ENCODE data around the gene CPED1. TPM values are rescaled to one million over a fixed set of nuclear protein-coding genes. Genes with fewer than 3 reads are reported as not detected.
"Not testable (repeated sequence)": the region's sequence is repeated elsewhere in the genome, so short reads cannot be mapped to it uniquely, and the experiment has no call there.

CPED1 gene
- total and polyA plus RNA-seq, 7 donors = 1.2 to 120 (median 79.6) TPM

DNA sequence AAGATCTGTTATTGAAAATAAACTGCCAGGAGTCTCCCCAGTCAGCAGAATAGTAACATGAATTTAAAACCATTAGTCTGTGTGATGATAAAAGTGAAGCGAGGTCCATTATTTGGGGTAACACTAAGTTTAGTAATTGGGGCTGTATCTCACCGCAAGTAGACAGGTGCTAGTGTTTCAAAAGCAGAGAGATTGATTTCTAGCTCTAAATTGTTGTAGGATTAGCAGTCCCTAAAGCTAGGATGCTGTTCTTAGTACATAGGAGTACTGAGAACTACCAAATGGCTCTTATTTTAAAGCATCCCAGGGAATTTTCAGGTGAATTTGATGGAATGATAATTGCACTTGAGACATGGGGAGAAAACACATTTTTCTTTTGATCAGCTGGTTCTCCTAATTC is 70.5 kb downstream of the CPED1 start:
- DNase-seq = no peak
- Histone ChIP-seq H3K27ac (no peak overlapping the region), H3K9me3 (no peaks in the 10 kb centered on the region), H3K36me3 (peaks cover 0 to 8% (median 0%) of the 10 kb centered on the region in 4 donors), H3K4me3 (no peak overlapping the region), H3K4me1 (peaks cover 0 to 6% (median 3%) of the 10 kb centered on the region in 4 donors), H3K27me3 (no peaks in the 10 kb centered on the region)
- WGBS, 2 donors = 92 to 93% methylated on average over 2 of the region's 2 CpGs
- TF ChIP-seq, protein P1, sequence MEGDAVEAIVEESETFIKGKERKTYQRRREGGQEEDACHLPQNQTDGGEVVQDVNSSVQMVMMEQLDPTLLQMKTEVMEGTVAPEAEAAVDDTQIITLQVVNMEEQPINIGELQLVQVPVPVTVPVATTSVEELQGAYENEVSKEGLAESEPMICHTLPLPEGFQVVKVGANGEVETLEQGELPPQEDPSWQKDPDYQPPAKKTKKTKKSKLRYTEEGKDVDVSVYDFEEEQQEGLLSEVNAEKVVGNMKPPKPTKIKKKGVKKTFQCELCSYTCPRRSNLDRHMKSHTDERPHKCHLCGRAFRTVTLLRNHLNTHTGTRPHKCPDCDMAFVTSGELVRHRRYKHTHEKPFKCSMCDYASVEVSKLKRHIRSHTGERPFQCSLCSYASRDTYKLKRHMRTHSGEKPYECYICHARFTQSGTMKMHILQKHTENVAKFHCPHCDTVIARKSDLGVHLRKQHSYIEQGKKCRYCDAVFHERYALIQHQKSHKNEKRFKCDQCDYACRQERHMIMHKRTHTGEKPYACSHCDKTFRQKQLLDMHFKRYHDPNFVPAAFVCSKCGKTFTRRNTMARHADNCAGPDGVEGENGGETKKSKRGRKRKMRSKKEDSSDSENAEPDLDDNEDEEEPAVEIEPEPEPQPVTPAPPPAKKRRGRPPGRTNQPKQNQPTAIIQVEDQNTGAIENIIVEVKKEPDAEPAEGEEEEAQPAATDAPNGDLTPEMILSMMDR (IDR thresholded peaks at IDR 0.05) = no peak
- TF ChIP-seq EP300 (IDR thresholded peaks at IDR 0.05) = no peak
- intact Hi-C loops (cut with DNase I) = no loop called here

DNA sequence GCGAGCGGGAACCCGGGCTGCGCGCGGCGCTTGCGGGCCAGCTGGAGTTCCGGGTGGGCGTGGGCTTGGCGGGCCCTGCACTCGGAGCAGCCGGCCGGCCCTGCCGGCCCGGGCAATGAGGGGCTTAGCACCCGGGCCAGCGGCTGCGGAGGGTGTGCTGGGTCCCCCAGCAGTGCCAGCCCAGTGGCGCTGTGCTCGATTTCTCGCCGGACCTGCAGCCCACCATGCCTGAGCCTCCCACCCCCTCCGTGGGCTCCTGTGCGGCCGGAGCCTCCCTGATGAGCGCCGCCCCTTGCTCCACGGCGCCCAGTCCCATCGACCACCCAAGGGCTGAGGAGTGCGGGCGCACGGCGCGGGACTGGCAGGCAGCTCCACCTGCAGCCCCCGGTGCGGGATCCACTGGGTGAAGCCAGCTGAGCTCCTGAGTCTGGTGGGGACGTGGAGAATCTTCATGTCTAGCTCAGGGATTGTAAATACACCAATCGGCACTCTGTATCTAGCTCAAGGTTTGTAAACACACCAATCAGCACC is 71.5 kb downstream of the CPED1 start:
- 93 to 94% methylated on average over 40 of the region's 40 CpGs for WGBS, 2 donors
- intact Hi-C loops (cut with DNase I); H3K27ac ChIP-seq; H3K4me3 ChIP-seq; H3K36me3 ChIP-seq; H3K27me3 ChIP-seq; DNase-seq; H3K9me3 ChIP-seq: not testable (repeated sequence)
- peaks cover 0 to 12% (median 4%) of the 10 kb centered on the region in 4 donors for H3K4me1 ChIP-seq

DNA sequence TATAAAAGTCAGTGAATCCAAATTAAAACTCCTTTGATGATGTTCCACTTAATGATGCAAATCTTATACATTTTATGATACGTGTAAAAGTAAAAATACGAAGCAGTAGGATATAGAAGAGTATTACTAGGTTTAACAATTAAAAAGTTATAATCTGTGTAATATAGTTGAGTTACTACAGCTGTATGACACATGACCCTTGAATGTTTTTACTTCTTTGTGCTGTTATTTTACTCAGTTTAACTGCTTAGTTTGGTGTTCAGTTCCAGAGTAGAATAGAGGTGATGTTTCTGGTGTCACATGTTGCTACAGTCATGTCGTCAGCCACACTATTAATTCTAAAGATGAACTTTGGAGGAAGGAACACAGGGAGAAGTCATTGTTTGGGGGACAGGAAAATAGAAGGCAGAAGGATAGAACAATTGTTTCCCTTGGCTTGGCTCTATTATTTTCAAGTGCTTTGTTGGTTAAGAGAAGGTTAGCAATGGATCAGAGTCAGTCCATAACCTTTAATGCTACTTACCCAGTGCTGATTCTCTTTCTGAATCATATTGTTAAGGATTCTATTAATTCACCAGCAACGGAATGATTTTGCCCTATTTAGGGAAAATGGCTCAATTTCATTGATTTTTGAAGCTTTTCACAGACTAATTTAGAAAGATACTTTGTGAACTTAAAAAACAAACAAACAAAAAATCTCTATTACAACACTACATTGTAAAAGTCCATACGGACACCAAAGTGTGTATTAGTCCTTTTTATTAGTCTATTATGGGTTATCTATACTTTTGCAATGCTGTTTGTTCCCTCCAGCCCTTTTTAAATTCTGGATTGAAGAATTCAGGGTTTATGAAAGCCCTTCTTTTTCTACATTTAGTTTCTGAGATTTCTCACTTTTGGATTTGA is 73.4 kb downstream of the CPED1 start:
- Histone ChIP-seq H3K4me3 (no peak overlapping the region), H3K27me3 (no peaks in the 10 kb centered on the region), H3K9me3 (no peaks in the 10 kb centered on the region), H3K4me1 (peaks cover 0 to 12% (median 4%) of the 10 kb centered on the region in 4 donors), H3K27ac (no peak overlapping the region), H3K36me3 (peaks cover 0 to 8% (median 0%) of the 10 kb centered on the region in 4 donors)
- intact Hi-C loops (cut with DNase I) = no loop called here
- TF ChIP-seq EP300 (IDR thresholded peaks at IDR 0.05) = no peak
- TF ChIP-seq POLR2AphosphoS5 (IDR thresholded peaks at IDR 0.05) = no peak
- TF ChIP-seq, protein P1 (IDR thresholded peaks at IDR 0.05) = no peak
- WGBS, 2 donors = 71 to 82% methylated on average over 5 of the region's 5 CpGs
- no peak for DNase-seq

DNA sequence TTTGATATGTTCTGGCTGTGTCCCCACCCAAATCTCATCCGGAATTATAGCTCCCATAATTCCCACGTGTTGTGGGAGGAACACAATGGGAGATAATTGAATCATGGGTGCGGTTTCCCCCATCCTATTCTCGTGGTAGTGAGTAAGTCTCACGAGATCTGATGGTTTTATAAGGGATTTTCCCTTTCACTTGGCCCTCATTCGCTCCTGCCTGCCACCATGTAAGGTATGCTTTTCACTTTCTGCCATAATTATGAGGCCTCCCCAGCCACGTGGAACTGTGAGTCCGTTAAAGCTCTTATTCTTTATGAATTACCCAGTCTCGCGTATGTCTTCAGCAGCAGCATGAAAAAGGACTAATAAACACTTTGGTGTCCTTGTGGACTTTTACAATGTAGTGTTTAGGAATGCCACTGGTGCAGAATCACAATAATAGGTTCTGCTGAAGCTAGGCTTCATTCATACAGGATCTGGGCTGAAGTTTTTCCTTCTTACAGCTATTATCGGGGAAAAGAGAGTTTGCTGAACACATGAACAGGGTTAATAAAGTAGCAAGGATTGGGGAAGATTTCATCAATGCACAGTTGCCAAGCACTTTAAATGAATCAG is 74.3 kb downstream of the CPED1 start:
- no peak overlapping the region for H3K4me3 ChIP-seq
- 61 to 69% methylated on average over 11 of the region's 11 CpGs for WGBS, 2 donors
- no peak for TF ChIP-seq POLR2AphosphoS5 (IDR thresholded peaks at IDR 0.05)
- no peaks in the 10 kb centered on the region for H3K9me3 ChIP-seq
- DNase-seq = no peak
- no peak overlapping the region for H3K27ac ChIP-seq
- intact Hi-C loops (cut with DNase I) = no loop called here
- peaks cover 0 to 8% (median 0%) of the 10 kb centered on the region in 4 donors for H3K36me3 ChIP-seq
- H3K27me3 ChIP-seq = no peaks in the 10 kb centered on the region
- peaks cover 0 to 12% (median 4%) of the 10 kb centered on the region in 4 donors for H3K4me1 ChIP-seq

DNA sequence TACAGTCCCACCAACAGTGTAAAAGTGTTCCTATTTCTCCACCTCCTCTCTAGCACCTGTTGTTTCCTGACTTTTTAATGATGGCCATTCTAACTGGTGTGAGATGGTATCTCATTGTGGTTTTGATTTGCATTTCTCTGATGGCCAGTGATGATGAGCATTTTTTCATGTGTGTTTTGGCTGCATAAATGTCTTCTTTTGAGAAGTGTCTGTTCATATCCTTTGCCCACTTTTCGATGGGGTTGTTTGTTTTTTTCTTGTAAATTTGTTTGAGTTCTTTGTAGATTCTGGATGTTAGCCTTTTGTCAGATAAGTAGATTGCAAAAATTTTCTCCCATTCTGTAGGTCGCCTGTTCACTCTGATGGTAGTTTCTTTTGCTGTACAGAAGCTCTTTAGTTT is 79.2 kb downstream of the CPED1 start:
- intact Hi-C loops (cut with DNase I); DNase-seq; H3K9me3 ChIP-seq; H3K27ac ChIP-seq; H3K4me3 ChIP-seq; H3K27me3 ChIP-seq; H3K36me3 ChIP-seq: not testable (repeated sequence)
- H3K4me1 ChIP-seq = peaks cover 0 to 20% (median 12%) of the 10 kb centered on the region in 4 donors
- 73 to 89% methylated on average over 2 of the region's 2 CpGs for WGBS, 2 donors

DNA sequence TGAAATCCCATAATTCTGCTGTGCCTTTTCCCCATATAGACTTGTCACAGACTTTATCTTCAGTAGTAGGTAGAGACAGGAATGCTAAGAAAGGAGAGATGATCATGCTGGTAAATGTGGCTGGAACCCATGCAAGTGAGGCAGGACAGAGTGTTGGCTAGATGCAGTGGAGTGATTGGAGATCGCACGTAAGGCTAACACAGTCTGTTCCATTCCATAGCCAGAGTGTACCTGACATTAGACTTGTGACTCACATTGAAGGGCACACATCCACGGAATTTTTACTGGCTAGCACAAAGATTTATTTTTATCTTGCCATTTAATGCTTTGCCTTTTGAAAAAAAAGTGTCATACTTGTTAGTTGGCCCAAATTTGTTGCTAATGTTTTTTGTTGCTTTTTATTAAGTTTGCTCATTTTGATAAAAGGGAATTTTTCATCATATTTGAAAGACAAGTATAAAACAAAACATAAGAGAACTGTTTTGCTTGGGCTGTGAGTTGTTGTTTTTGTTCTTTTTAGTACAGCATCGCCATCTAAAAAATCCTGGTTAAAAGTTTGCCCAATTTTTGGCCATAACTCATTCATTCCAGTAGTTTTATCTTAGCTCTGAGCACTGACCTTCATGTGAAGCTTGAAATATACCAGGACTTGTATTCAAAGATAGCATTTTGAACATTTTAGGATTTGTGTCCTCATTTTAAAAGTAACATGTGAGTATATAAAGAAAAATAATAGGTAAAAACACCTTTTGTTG is 81.0 kb downstream of the CPED1 start:
- Histone ChIP-seq H3K4me1 (peaks cover 0 to 12% (median 7%) of the 10 kb centered on the region in 4 donors), H3K4me3 (no peak overlapping the region), H3K27me3 (no peaks in the 10 kb centered on the region), H3K27ac (peak overlapping the region; percentile 63 to 74 (median 68)), H3K9me3 (no peaks in the 10 kb centered on the region), H3K36me3 (no peaks in the 10 kb centered on the region)
- intact Hi-C loops (cut with DNase I) = no loop called here
- DNase-seq = no peak
- WGBS, 2 donors = 80 to 85% methylated on average over 4 of the region's 4 CpGs
- TF ChIP-seq POLR2AphosphoS5 (IDR thresholded peaks at IDR 0.05) (peak in 3 of 4 donors; percentile 38 to 75 (median 50)), EP300 (IDR thresholded peaks at IDR 0.05) (peak in 2 of 4 donors; percentile 68 to 88), POLR2A (IDR thresholded peaks at IDR 0.05) (no peak)
- TF ChIP-seq, protein P1 (IDR thresholded peaks at IDR 0.05) = no peak
